GM21367 (cell line): ENCODE results near the gene PLS1.
"Not testable (repeated sequence)": the region's sequence is repeated elsewhere in the genome, so short reads cannot be mapped to it uniquely, and the experiment has no call there.

Experiments used
- ATAC-seq: cut with Tn5 transposase; IDR thresholded peaks from one replicate; pipeline ENCODE4 v1.9.1; 2021; ENCODE audit not compliant: unreplicated experiment

PLS1 gene, protein sequence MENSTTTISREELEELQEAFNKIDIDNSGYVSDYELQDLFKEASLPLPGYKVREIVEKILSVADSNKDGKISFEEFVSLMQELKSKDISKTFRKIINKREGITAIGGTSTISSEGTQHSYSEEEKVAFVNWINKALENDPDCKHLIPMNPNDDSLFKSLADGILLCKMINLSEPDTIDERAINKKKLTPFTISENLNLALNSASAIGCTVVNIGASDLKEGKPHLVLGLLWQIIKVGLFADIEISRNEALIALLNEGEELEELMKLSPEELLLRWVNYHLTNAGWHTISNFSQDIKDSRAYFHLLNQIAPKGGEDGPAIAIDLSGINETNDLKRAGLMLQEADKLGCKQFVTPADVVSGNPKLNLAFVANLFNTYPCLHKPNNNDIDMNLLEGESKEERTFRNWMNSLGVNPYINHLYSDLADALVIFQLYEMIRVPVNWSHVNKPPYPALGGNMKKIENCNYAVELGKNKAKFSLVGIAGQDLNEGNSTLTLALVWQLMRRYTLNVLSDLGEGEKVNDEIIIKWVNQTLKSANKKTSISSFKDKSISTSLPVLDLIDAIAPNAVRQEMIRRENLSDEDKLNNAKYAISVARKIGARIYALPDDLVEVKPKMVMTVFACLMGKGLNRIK

DNA sequence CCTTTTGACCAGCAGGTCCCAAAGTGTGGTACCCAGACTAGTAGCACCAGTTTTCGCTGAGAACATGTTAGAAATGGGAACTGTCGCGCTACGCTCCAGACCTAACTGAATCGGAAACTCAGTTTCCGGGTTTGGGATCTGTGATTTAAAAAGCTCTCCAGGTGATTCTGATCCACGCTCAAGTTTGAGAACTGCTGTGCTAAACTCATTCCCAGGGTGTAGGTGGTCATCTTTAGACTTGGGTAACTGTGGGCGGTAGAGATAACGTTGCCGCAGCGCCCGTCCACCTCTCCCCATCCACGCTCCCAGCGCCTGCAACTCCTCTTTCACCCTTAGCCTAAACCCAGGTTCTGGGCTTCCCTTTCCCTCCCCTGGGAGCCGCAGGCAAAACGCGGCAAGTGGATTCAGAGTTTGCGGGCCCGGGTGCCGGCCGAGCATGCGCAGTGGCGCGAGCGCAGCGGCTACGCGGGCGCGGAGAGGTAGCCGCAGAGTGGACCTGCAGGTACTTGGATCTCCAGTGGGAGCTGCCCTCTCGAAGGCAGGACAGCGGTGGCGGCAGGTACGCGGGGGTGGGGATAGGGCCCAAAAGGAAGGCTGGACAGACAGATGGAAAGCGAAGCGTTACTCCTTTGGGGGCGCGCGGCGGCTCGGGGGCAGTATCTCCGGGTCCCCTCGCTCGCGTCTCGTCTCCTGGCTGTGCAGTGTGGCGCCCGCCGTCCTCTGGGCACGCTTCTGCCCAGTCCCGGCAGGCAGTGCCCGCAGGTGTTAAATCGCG is at the start of gene PLS1:
PLS1 (plus strand) TSS at position 443 of the 775 bp plus-strand sequence. CDS start 67,845 bp downstream, outside the sequence.
- peak; percentile 76 for ATAC-seq

DNA sequence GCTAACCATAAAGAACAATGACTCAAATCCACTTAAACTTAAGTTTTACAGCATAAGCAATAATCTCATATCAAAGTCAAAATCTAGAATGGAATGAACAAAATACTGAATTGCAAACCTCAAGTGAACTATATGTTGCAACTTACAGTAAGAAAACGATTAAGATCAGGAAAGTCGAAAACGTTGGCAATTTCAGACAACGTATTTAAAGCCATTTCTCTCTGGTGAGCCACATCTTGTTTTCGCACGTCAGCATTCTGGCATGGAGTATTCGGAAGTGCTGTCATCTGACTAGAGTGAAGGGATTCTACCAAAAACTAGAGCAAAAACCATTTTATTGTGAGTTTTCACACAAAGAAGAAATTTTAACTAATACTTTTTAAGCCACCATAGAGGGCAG is 46.2 kb upstream of the PLS1 start:
- ATAC-seq, result no peak

DNA sequence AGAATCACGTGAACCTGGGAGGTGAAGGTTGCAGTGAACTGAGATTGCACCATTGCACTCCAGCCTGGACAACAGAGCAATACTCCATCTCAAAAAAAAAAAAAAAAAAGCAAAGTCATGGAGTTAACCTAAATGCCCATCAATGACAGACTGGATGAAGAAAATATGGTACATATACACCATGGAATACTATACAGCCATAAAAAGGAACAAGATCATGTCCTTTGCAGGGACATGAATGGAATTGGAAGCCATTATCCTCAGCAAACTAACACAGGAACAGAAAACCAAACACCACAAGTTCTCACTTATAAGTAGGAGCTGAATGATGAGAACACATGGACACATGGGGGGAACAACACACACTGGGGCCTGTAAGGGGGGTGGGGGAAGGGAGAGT is 43.6 kb upstream of the PLS1 start:
- not testable (repeated sequence) for ATAC-seq

DNA sequence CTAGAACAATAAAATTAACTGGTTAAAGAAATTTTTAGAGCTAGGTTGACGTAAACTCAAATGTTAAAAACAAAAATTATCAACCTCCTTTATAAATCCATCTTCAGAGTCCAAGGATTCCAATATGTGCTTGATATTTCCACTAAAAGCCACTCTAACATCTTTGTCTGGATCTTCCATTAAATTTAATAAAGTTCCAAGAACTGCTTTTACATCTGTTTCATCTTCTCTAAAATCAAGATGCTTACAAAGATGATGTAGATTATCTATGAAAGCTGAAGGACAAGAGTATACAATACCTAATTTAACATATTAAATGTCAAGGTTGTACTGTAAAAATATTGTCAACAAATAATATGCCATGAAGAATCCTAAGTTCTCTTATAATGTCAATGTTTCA is 42.5 kb upstream of the PLS1 start:
- ATAC-seq, result no peak

DNA sequence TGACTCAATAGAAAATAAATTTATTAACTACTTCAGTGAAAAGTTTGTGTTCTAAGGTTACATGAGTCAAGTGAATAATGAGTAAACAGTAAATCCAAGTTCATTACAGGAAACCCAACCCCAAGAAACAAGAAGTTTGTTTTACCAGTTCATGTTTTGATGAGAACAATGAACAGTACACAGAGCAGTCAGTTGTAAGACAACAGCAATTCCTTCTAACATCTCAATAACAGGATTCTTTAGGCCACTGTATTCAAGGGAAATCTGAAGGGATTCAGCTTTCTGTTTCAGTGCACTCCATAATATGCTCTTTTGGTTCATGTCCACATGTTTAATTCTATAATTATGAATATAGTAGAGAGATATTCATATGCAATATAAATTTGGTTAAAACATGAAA is 36.1 kb upstream of the PLS1 start:
- ATAC-seq, result no peak

DNA sequence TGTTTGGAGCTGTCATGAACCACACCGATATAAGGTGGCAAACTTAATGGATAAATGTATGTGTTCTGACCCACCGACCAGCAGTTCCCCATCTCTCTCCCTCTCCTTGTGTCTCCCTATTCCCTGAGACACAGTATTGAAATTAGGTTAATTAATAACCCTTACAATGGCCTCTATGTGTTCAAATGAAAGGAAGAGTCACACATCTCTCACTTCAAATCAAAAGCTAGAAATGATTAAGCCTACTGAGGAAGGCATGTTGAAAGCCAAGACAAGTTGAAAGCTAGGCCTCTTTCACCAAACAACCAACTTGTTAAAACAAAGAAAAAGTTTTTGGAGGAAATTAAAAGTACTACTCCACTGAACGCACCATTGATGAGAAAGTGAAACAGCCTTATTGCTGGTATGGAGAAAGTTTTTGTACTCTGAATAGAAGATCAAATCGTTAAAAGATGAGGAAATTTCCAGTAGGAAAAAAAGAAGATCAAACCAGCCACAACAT is 32.6 kb upstream of the PLS1 start:
- ATAC-seq, result no peak

DNA sequence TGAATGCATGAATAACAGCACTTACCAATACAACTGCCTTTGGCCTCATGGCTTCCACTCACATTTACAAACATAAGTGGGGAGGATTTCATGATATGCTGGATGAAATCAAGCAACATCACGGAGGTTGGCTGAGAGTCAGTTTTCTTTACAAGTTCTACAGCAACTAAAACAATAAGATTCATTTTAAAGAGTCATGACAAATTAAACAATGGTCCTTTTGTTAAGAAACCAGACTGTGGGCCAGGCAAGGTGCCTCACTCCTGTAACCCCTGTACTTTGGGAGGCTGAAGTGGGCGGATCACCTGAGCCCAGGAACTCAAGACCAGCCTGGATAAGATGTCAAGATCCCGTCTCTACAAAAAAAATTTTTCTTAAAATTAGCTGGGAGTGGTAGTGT is 30.1 kb upstream of the PLS1 start:
- ATAC-seq, result no peak

DNA sequence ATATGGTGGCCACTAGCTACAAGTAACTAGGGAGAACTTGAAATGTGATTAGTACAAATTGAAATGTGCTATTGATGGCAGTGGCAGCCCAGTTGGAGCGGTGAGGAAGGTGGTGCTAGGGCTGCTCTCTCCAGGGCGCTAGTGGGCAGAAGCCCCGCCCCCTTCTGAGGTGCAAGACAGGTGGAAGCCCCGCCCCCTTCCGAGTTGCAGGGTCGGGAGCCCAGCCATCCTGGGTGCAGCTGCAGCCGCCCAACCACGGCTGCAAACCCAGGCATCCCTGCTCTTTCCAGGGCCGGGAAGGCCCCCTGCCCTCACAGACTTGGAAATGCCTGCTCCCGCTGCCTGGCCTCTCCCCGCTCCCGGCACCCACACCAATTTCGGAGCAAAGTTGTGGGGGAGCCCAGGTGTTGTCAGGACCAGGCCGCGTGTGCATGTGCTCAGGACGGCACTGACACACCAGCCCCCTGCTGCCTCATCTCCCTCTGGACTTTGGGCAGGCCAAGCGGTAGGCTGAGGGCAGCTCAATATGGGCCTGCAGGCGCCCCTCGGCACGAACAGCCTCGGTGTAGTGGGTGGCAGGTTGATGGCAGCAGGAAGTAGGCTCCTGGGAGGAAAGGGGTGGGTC is 27.7 kb upstream of the PLS1 start:
- ATAC-seq, result no peak

DNA sequence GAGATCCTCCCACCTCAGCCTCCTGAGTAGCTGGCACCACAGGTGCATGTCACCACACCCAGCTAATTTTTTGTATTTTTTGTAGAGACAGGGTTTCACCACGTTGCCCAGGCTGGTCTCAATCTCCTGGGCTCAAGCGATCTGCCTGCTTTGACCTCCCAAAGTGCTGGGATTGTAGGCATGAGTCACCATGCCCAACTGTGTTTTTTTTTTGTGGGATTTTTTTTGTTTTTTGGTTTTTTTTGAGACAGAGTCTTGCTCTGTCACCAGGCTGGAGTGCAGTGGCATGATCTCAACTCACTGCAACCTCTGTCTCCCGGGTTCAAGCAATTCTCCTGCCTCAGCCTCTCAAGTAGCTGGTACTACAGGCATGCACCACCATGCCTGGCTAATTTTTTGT is 26.8 kb upstream of the PLS1 start:
- not testable (repeated sequence) for ATAC-seq

DNA sequence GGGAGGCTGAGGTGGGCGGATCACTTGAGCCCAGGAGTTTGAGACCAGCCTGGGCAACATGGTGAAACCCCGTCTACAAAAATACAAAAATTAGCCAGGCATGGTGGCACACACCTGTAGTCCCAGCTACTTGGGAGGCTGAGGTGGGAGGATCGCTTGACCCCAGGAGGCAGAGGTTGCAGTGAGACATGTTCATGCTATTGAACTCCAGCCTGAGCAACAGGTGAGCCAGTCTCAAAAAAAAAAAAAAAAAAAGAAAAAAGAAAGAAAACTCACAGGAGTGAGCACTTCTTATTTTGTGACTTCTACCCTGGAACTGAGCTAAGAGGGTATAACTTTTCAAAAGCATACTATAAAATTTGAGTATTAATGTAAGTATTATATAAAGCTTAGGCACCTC is 22.0 kb upstream of the PLS1 start:
- not testable (repeated sequence) for ATAC-seq

DNA sequence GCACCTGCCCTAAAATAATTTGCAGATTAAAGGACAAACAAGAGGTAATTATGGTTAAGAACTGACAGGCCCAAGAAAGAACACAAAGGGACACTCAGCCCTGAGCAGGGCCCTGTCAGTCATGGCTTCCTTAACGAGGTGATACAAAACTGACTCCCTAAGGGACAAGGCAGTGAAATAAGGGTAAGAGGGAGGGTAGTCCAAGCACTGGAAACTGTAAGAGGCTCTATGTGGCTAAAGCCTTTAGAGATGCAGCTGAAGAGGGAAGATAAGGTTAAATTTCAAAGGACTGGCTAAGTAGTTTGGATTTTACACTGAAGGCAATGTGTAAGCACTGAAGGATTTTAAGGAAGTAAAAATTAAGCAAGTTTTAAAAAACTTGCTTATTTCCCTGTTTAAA is 21.5 kb upstream of the PLS1 start:
- ATAC-seq, result no peak

DNA sequence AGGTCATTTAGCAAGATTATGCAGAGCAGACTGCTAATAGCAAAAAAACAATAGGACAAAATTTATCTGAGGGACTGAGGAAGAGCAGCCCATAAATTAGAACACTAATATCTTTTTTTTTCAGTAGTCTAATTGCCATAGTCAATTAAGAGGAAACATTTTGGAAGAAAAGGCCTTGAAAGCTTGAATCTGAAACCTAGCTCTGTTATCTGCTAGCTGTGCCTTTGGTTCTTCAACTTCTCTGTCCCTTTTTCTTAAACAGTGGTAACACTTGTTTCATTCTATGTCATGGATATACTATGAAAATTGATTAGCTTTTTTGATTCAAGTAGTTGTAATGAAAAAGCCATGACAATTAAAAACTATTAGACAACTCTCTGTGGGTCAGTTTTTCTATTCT is 19.4 kb upstream of the PLS1 start:
- no peak for ATAC-seq

DNA sequence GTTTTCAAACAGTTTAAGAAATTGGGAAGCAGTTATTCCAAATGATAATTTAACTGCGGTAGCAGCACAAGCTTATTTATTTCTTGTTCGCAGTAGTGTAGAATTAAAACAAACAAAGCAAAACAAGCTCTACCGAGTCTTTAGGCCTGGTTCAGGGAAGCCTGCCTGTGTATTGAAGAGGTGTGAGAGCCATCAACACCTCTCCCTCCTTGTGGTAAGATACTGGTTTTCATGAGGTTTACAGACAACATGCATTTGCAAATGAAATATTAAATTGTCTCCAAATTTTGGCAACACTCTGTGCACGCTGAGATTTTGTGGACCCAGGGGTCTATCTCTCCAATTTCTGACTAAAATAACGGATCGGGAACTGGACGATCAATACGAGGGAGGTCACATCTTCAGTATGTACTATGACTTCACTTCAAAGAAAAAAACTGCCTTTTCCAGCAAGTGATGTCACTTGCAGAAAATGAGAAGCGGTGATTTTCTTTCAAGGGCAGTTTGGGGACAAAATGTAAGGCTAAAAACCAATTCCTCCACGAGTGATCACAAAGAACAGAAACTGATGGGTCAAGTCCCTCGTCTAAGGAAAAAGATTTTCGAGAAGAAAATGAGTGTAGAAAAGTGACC is 18.4 kb upstream of the PLS1 start:
- ATAC-seq, result no peak

DNA sequence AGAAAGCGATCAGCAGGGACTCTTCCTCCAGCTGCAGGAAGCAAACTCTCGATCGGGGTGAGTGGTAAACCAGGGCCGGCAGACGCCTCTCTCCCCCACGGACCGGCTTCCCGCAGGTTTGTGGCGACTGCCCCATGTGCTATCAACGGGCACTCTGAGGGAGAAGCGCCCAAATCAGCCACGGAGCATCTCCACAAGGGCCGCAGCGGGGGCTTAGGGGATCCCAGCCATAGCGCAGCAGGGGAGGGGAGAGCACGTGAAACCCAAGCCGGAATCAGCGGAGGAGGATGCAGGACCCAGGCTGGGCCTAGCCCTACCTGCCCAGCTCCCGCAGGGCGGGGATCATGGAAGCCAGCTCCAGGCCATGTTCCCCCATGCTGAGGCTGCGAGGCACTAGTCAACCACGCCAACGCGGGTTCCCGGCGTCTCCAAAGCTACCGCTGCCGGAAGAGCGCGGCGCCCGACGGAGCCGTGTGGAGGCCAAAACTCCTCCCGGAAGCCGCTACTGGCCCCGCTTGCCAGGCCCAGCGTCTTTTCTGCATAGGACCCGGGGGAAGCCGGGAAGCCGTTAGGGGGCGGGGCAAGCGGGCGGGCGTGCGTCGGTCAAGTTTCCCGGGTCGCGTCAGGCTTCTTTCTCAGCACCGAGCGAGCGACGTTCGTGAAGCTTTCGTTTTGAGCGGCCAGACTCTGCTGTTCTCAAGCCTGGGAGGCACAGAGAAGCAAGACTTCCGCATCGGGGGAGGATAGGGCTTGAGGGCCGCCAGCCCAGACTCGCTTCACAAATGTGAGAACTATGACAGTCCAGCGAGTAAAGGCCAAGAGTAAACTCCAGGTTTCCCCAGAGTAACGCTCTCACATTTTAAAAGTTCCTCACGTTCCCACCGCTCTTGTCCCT is 17.6 kb upstream of the PLS1 start, which contains the start of gene ATR:
ATR (minus strand) TSS at position 405 of the 895 bp plus-strand sequence; CDS start at position 376, 29 bp downstream.
- peak; percentile 95 for ATAC-seq

DNA sequence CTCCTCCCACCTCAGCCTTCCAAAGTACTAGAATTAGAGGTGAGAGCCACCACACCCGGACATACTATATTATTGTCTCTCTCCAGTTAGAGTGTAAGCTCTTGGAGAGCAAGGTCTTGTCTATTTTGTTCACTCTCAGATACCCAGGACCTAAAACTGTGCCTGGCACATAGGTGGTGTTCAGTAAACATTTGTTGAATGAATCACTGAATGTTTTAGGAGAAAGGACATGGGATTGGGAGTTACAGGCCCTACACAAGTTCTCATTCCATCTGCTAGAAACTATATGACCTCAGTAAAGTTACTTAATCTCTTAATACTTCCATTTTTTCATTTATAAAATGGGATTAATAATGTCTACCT is 16.2 kb upstream of the PLS1 start:
- no peak for ATAC-seq

DNA sequence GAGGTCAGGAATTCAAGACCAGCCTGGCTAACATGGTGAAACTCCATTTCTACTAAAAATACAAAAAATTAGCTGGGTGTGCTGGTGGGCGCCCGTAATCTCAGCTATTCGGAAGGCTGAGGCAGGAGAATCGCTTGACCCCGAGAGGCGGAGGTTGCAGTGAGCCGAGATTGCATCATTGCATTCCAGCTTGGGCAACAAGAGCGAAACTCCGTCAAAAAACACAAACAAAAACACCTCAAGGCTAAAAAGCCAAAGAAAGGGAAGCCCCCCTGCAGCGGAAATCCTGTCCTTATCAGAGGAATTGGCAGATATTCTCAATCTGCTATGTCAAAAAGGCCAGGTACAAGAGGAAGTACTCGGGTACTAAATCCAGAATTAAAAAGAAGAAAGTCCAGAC is 15.1 kb upstream of the PLS1 start:
- not testable (repeated sequence) for ATAC-seq

DNA sequence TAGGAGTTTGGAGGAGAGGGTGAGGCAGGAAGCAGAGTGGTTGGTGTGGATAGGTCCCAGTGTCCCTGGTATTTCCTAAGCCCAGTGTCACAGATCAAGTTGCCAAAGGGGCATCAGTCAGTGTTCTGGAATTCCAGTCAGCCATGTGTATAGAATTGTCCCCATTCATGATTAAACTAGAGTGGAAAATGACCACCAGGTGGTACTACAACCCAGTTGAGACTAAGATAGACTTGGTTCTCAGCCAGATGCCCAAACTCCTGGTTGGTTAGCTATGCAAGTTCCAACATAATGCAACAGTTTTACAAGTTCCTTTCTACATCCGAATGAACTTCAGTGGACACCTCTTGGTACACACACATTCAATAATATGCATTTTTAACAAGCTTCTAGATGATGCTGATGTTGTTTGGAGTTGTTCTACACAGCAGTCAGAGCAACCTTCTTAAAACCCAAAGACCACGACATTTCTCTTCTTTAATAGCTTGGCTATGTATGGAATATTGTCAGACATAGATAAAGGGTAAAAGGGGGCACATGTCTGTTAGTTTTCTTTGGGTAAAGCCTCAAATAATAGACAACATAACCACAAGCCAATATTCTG is 9.3 kb upstream of the PLS1 start:
- ATAC-seq, result no peak

DNA sequence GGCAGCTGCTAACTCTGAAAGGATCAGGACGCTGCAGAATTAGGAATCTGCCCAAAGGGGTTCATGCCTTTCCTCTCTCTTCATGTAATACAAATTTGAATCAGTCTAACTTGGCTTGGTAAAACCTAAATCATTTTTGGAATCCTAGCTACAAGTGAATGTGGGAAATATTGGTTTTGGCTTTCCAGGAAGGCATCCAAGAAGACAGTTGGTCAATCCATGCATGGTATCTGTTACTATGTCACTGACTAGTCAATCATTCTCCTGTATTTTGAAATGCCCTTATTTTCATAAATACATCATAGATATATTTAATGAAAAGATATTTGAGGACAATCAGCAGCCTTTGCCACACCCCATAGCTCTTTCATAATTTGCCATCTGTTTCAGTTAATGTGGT is 7.5 kb upstream of the PLS1 start:
- no peak for ATAC-seq

DNA sequence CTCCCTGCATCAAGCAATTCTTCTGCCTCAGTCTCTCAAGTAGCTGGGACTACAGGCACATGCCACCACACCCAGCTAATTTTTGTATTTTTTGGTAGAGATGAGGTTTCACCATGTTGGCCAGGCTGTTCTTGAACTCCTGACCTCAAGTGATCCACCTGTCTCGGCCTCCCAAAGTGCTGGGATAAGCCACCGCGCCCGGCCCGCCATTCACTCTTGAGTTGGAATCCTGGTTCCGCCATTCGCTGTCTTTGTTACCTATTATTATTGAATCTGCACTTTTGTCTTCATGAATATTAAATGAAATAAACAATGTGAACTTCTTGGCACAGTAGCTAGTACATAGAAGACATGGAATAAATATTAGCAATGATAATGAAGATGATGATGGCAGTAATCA is 3.9 kb upstream of the PLS1 start:
- not testable (repeated sequence) for ATAC-seq
